GM12878 (cell line): ENCODE data around the gene NOS1AP. TPM values are rescaled to one million over a fixed set of nuclear protein-coding genes. Genes with fewer than 3 reads are reported as not detected.

Experiments
- ATAC-seq: fragments of 200-7000 bp; cut with Tn5 transposase; 3 replicates; pipeline ENCODE4 v1.9.1; 2020; ENCODE audit warnings: mild to moderate bottlenecking, moderate library complexity
- BruUV-seq: library from RNA; stranded (reverse); fragments of 400-500 nt; replicated peaks from 2 replicates; lab custom pipeline; 2021; lab: Mats Ljungman, UMichigan
- CTCF ChIA-PET: fragments of 300-600 bp; sonication (Branson Sonifier 250); formaldehyde crosslinking; extraction: SDS; loops from one replicate; lab custom pipeline; 2021; ENCODE audit warnings: inconsistent platforms; lab: Yijun Ruan, JAX
- POLR2A ChIA-PET: fragments of 350-600 bp; formaldehyde crosslinking; extraction: SDS; loops from one replicate; lab custom pipeline; 2021; ENCODE audit warnings: inconsistent platforms; lab: Charles Lee
- RAD21 ChIA-PET: fragments of 300-600 bp; sonication (Branson Sonifier 250); formaldehyde crosslinking; loops from one replicate; lab custom pipeline; 2023; ENCODE audit warnings: antibody characterized with exemption; ENCODE audit not compliant: unreplicated experiment; lab: Charles Lee
- SMC1A ChIA-PET: fragments of 300-600 bp; sonication (Branson Sonifier 250); formaldehyde crosslinking; loops from one replicate; lab custom pipeline; 2023; ENCODE audit not compliant: unreplicated experiment, uncharacterized antibody; lab: Charles Lee
- DNase-seq: peaks from one replicate; pipeline ENCODE4 v3.0.0-alpha.2; 2011; ENCODE audit warnings: low read depth, low spot score
- FAIRE-seq: peaks from 3 replicates; lab custom pipeline; 2011; peaks lifted over from hg19 to GRCh38; lab: Jason Lieb, UNC
- H2AFZ ChIP-seq: 2 replicates; pipeline ENCODE4 v1.6.0; 2011; ENCODE audit warnings: low read depth, low read length, control low read depth; ENCODE audit not compliant: control insufficient read depth
- H3K27ac ChIP-seq: 2 replicates; pipeline ENCODE4 v1.5.1; 2011; ENCODE audit warnings: control low read depth; ENCODE audit not compliant: control insufficient read depth, insufficient read depth
- H3K27me3 ChIP-seq, 2 experiments: replicated peaks in 1 of 2; 2 replicates each; pipeline versions ENCODE4 v1.6.0 to v1.6.1; 2011; ENCODE audit warnings: low read length in 1 of 2; ENCODE audit not compliant: control insufficient read depth in 2 of 2, insufficient read depth in 2 of 2
- H3K36me3 ChIP-seq, 2 experiments: 2 replicates each; pipeline ENCODE4 v1.5.1; 2011; ENCODE audit warnings: low read length in 1 of 2; ENCODE audit not compliant: control insufficient read depth in 2 of 2, insufficient read depth in 2 of 2
- H3K4me1 ChIP-seq: 2 replicates; pipeline ENCODE4 v1.6.1; 2011; ENCODE audit warnings: mild to moderate bottlenecking, low read length, moderate library complexity, mixed read lengths; ENCODE audit not compliant: control insufficient read depth, insufficient read depth
- H3K4me2 ChIP-seq: 2 replicates; pipeline ENCODE4 v1.6.0; 2011; ENCODE audit warnings: control low read depth; ENCODE audit not compliant: control insufficient read depth, insufficient read depth
- H3K4me3 ChIP-seq: fragments of 200-600 bp; sonication (generic); 2 replicates; pipeline ENCODE4 v1.5.1; 2016
- H3K79me2 ChIP-seq: 2 replicates; pipeline ENCODE4 v1.6.0; 2011; ENCODE audit warnings: low read length; ENCODE audit not compliant: control insufficient read depth, insufficient read depth
- H3K9ac ChIP-seq: 2 replicates; pipeline ENCODE4 v1.8.0; 2011; ENCODE audit warnings: low read length, control low read depth, mixed read lengths; ENCODE audit not compliant: control insufficient read depth, insufficient read depth
- H3K9me3 ChIP-seq: replicated peaks from 3 replicates; pipeline ENCODE4 v1.5.1; 2011; ENCODE audit warnings: mild to moderate bottlenecking, low read length; ENCODE audit not compliant: control insufficient read depth, insufficient read depth
- H4K20me1 ChIP-seq: 2 replicates; pipeline ENCODE4 v1.6.0; 2011; ENCODE audit not compliant: control insufficient read depth, insufficient read depth
- ATF2 ChIP-seq: IDR thresholded peaks from 2 replicates; pipeline ENCODE4 v1.6.1; 2012; ENCODE audit warnings: low read length, inconsistent platforms
- KLF5 ChIP-seq: fragments of 450-650 bp; IDR thresholded peaks from 2 replicates; pipeline ENCODE4 v1.6.1; 2014; ENCODE audit warnings: mild to moderate bottlenecking; ENCODE audit not compliant: partially characterized antibody
- POLR2A ChIP-seq: IDR thresholded peaks from 2 replicates; pipeline ENCODE4 v1.6.1; 2011; ENCODE audit warnings: low read depth, mild to moderate bottlenecking, low read length
- WGBS: methylation state at CpG from one replicate; pipeline ENCODE4 v1.1.6; 2016; ENCODE audit warnings: low lambda C conversion rate; ENCODE audit not compliant: insufficient replicate concordance, insufficient coverage; ENCODE audit errors: missing lambda C conversion rate; 5-methylcytosine and 5-hydroxymethylcytosine counted together
- in situ Hi-C: fragments of 300-500 bp; cut with MboI; formaldehyde crosslinking; loops from 9 replicates; pipeline ENCODE4 v1.14.3; 2018; ENCODE audit warnings: mixed read lengths
- intact Hi-C: fragments of 100-400 bp; cut with micrococcal nuclease; formaldehyde crosslinking; loops from one replicate; pipeline ENCODE4 v1.14.2; 2022; ENCODE audit not compliant: unreplicated experiment
- polyA plus RNA-seq, 11 experiments: library from polyadenylated mRNA; depleted of rRNA in 4 of 11; unstranded in 6 of 11; stranded (reverse) in 5 of 11; fragments of >200 nt; fragmentation: Nextera tagmentation in 4 of 11; fragmentation: Illumina TruSeq in 1 of 11; extraction: Ambion mirVana in 4 of 11; extraction: Trizol in 1 of 11; gene quantifications; 1 replicate in 1 of 11; 2 replicates in 10 of 11; pipeline versions ENCODE4 v1.2.1 to v1.2.3, GENCODE V29; 2011 to 2016; ENCODE audit warnings: inconsistent platforms in 2 of 11, missing spikeins in 2 of 11, low read depth in 1 of 11
- total RNA-seq, 4 experiments: library from RNA; depleted of rRNA in 3 of 4; stranded (reverse); fragments of >200 nt in 3 of 4; fragmentation: Illumina TruSeq in 1 of 4; extraction: Trizol in 1 of 4; gene quantifications; 2 replicates each; pipeline versions ENCODE4 v1.2.1 to v1.2.3, GENCODE V29; 2013 to 2021

NOS1AP gene
- total and polyA plus RNA-seq, 10 of the 15 experiments (the other 5 are each of a cell fraction or from before 2014, with no cell fraction given): 0.03 to 0.15 TPM; not detected in 8

- H4K20me1 ChIP-seq: no peaks in the 10 kb centered on the region
- H3K4me3 ChIP-seq: no peak overlapping the region
- FAIRE-seq: no peak
- BruUV-seq: no TSS peak
- no peak for TF ChIP-seq POLR2A
- 61% methylated on average over 10 of the region's 10 CpGs for WGBS
- ChIA-PET POLR2A (no interaction called here), RAD21 (interaction anchor here (1.9 kb wide), 1 partner anchor 8 kb away, joined by 5 read pairs; no protein-coding TSS in a partner anchor), CTCF (interaction anchor here (0.5 to 8.0 kb wide), 6 partner anchors 8 to 488 kb away, joined by 3 to 104 read pairs (median 4); partner anchors contain the start of gene SPATA46), SMC1A (interaction anchor here (0.6 to 1.4 kb wide), 3 partner anchors 11 to 26 kb away, joined by 3 read pairs; partner anchors contain the start of gene SPATA46)
- no peak overlapping the region for H3K27ac ChIP-seq
- H3K9ac ChIP-seq: no peak overlapping the region
- no peak overlapping the region for H2AFZ ChIP-seq
- ATAC-seq: no peak
- H3K9me3 ChIP-seq: no peaks in the 10 kb centered on the region
- no peaks in the 10 kb centered on the region for H3K36me3 ChIP-seq
- no peak for DNase-seq
- H3K27me3 ChIP-seq: no peaks in the 10 kb centered on the region
- H3K4me2 ChIP-seq: no peak overlapping the region
- in situ Hi-C loops (no loop called here), intact Hi-C loops (no loop called here)
- H3K79me2 ChIP-seq: no peaks in the 10 kb centered on the region
- H3K4me1 ChIP-seq: peaks cover 10% of the 10 kb centered on the region
Observed at GRCh38 chr1:162365284-162366020, 296.0 kb downstream of the NOS1AP start.

GRCh38 chr1:162366149-162366548 is 296.7 kb downstream of the NOS1AP start:
- RAD21 ChIA-PET: interaction anchor here (1.9 kb wide), 1 partner anchor 9 kb away, joined by 5 read pairs; no protein-coding TSS in a partner anchor
- CTCF ChIA-PET: interaction anchor here (0.5 to 8.0 kb wide), 5 partner anchors 9 to 310 kb away, joined by 3 to 104 read pairs (median 5); partner anchors contain the start of gene SPATA46

More at GRCh38 chr1:162366149-162366548, 296.7 kb downstream of the NOS1AP start:
- DNase-seq: no peak
- no peaks in the 10 kb centered on the region for H4K20me1 ChIP-seq
- FAIRE-seq: no peak
- H3K9me3 ChIP-seq: no peaks in the 10 kb centered on the region
- no peak overlapping the region for H3K9ac ChIP-seq
- no peak overlapping the region for H3K4me3 ChIP-seq
- no peak for TF ChIP-seq ATF2
- TF ChIP-seq KLF5: no peak
- ChIA-PET SMC1A (interaction anchor here (1.0 to 1.4 kb wide), 2 partner anchors 21 to 26 kb away, joined by 3 read pairs; no protein-coding TSS in a partner anchor), POLR2A (interaction anchor here (0.6 kb wide), 1 partner anchor 553 kb away, joined by 3 read pairs; no protein-coding TSS in a partner anchor)
- no peaks in the 10 kb centered on the region for H3K27me3 ChIP-seq
- 51% methylated on average over 4 of the region's 4 CpGs for WGBS
- H3K4me1 ChIP-seq: peaks cover 9% of the 10 kb centered on the region
- in situ Hi-C loops: no loop called here
- no peak overlapping the region for H3K27ac ChIP-seq
- H3K36me3 ChIP-seq: no peaks in the 10 kb centered on the region
- BruUV-seq: no TSS peak
- no peaks in the 10 kb centered on the region for H3K79me2 ChIP-seq
- intact Hi-C loops: no loop called here
- no peak overlapping the region for H2AFZ ChIP-seq
- no peak for ATAC-seq
- H3K4me2 ChIP-seq: no peak overlapping the region
